Prostate gland (tissue), 2 donors: ENCODE data around the gene SPTB.

Experiments
- CTCF ChIP-seq, 4 experiments: fragments of 200-600 bp in 2 of 4; fragments of 450-650 bp in 2 of 4; sonication (generic) in 2 of 4; IDR thresholded peaks; 1 replicate in 3 of 4; 2 replicates in 1 of 4; pipeline ENCODE4 v1.5.1; 2016 to 2019; ENCODE audit warnings: antibody characterized with exemption in 4 of 4, mild to moderate bottlenecking in 2 of 4, moderate library complexity in 2 of 4
- POLR2A ChIP-seq: fragments of 450-650 bp; IDR thresholded peaks from one replicate; pipeline ENCODE4 v1.6.1; 2016; ENCODE audit warnings: antibody characterized with exemption, mild to moderate bottlenecking
- POLR2AphosphoS5 ChIP-seq: sonication (generic); formaldehyde crosslinking; IDR thresholded peaks from one replicate; pipeline ENCODE4 v1.6.1; 2017; ENCODE audit warnings: antibody characterized with exemption

DNA sequence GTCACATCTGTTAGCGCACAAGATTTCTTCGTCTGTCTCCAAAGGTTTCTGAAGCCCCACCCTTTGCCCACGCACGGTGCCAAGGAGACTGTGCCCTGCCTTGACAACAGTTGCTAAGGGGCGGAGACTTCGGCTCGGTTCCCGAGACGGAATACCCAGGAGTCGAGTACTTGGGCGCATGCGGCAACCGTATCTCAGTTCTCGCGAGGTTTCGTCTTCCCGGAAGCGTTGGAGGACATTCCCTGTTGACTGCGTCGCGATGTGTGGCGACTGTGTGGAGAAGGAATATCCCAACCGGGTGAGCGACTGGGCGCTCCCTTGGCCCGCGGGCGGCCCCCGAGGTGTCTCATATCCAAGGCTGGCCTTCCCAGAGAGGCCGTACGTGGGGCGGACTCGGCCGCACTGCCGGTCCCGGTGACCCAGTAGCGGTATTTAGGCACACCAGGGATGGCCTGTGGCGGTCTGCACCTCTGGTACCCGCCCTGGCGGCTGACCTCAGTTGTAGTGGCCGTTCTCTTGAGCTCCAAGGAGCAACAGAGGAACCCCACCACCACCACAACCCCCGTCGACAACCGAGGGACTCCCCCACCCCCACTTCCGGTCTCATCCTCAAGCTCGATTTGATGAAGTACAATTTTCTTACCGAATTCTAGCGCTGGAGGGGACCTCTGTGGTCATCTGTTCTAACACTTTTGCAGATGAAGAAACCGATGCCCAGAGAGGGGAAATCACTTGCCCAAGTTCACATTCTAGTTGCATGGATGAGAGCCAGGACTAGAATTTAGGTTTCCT lies 34.7 kb upstream of the SPTB start, which contains the start of gene CHURC1:
- TF ChIP-seq CTCF (IDR thresholded peaks at IDR 0.05) (no peak), POLR2AphosphoS5 (peak; percentile 99), POLR2A (peak; percentile 73)
